Pons (tissue), 1 donor: Measurements from ENCODE around the gene APBB2.
A peak's percentile ranks its signal among the peaks of the same experiment; 100 is the strongest.
"Not testable (repeated sequence)": the region's sequence is repeated elsewhere in the genome, so short reads cannot be mapped to it uniquely, and the experiment has no call there.

Source experiments
- DNase-seq: peaks from one replicate; pipeline ENCODE4 v3.0.0-alpha.2; 2016; ENCODE audit warnings: low spot score

APBB2 gene

GRCh38 chr4:41060352-41061334 is 153.7 kb downstream of the APBB2 start:
- peak; percentile 51 for DNase-seq

DNA sequence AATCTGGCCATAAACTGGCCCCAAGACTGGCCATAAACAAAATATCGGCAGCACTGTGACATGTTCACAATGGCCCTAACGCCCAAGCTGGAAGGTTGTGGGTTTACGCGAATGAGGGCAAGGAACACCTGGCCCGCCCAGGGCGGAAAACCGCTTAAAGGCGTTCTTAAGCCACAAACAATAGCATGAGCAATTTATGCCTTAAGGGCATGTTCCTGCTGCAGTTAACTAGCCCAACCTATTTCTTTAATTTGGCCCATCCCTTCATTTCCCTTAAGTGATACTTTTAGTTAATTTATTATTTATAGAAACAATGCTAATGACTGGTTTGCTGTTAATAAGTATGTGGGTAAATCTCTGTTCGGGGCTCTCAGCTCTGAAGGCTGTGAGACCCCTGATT is 154.9 kb downstream of the APBB2 start:
- DNase-seq, result not testable (repeated sequence)

DNA sequence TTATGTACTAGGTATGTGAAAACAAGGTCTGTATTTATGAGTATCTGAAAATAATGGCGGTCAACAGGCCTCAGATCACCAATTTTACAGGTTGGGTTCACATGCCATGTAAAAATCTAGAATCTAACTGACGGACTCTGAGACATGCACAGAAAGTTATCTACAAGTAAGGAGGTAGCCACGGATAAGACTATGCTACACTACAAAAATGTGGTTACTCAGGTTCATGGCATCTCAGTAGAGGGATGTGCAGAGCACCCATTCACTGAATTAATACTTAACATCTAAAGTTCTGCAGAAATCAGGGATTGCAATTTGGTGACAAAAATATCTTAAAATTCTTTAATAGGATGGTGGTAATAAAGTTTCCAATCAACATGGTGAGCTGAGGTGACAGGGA is 155.9 kb downstream of the APBB2 start:
- DNase-seq, result no peak

- no peak for DNase-seq
Observed at GRCh38 chr4:41057467-41057866, 156.9 kb downstream of the APBB2 start.

GRCh38 chr4:41052287-41052686 is 162.1 kb downstream of the APBB2 start:
- DNase-seq, result no peak

- no peak for DNase-seq
Observed at GRCh38 chr4:41050880-41051775, 163.2 kb downstream of the APBB2 start.

DNA sequence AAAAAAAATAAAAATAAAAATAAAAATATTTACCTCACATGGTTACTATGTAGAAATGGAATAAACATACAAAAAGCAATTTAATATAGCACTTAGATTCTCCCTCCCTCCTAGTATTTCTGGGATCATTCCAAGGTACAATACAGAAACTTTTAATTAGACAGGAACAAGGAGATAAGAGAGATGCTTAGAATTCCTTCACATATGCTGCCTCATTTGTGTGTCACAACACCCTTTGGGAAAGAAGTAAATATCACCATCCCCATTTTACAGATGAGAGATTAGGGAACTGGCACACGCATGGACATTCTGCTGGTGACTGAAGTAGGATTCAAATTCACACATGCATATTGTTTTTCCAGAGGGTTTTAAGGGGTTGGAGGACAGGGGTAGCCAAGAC is 164.2 kb downstream of the APBB2 start:
- DNase-seq, result no peak

DNA sequence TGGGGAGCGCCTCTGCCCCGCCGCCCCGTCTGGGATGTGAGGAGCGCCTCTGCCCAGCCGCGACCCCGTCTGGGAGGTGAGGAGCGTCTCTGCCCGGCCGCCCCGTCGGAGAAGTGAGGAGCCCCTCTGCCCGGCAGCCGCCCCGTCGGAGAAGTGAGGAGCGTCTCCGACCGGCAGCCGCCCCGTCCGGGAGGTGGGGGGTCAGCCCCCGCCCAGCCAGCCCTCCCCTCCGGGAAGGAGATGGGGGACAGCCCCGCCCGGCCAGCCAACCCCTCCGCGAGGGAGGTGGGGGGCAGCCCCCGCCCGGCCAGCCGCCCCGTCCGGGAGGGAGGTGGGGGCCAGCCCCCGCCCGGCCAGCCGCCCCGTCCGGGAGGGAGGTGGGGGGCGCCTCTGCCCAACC is 165.2 kb downstream of the APBB2 start:
- not testable (repeated sequence) for DNase-seq

- no peak for DNase-seq
Observed at GRCh38 chr4:41044791-41045190, 169.6 kb downstream of the APBB2 start.

- DNase-seq, result no peak
Observed at GRCh38 chr4:41044165-41044564, 170.2 kb downstream of the APBB2 start.

DNA sequence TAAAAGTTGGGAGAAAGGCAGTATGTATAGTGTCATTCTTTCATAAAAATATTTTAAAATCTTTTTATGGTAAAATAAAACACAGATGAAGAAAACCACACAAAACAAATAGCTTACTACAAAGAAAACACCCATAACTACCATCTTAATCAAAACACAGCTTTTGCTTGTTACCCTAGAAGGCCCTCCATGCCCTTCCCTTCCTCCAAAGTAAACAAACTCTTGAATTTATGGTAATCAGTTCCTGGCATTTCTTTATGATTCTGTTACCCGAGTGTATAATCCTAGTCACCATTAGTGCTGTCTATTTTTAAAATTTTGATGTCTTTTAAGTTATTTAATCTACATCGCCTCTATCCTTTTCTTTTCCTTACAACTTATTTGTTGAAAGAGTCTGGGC is 170.9 kb downstream of the APBB2 start:
- no peak for DNase-seq

DNA sequence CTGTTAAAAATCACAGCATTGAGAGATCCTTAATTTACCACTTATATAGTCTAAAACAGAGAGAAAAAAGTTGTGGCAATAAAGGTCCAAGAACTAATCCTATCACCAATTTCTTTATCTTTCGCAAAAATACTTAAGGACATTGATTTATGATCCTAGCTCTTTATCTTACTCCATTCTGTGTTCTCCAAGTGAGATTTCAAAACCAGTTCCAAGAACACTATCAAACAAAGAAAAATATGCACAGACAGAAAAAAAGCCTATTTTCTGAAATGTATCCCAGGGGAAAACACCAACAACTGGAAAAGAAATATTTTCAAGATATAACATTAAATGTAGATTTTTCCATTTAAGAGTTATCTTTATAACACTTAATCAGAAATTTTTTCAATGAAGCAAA is 172.8 kb downstream of the APBB2 start:
- no peak for DNase-seq

DNA sequence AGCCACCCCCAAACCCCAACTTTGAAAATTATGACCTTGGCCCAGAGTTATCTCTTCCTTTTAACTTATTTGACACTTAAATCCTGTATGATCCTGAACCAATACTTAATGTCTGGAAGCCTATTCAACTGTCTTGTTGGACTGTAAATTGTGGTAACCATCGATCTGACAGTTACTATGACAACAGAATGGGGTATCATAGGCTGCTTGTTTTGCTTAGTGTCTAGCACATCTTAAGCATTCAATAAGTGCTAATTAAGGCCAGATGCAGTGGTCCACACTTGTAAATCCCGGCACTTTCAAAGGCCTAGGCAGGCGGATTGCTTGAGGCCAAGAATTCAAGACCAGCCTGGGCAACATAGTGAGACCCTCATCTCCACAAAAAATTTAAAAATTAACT is 175.0 kb downstream of the APBB2 start:
- no peak for DNase-seq

DNA sequence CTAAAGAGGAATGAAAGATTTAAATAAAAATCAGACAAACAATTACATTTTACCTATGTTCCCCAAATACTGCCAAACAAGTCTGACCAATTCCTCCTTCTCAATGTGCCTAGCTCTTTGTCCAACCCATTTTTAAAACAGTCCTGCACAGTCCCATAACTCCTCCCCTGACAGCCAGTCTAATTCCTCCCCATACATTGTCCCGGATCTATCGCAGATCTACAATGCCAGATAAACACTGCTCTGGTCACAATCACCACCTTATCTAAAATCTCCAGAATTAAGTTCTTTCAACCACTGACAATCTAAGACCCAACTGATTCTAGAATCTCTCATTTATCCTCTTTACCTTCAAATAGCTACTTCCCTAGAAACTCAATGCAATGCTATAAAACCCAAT is 176.0 kb downstream of the APBB2 start:
- DNase-seq, result no peak

- no peak for DNase-seq
Observed at GRCh38 chr4:41029098-41029497, 185.2 kb downstream of the APBB2 start.

DNA sequence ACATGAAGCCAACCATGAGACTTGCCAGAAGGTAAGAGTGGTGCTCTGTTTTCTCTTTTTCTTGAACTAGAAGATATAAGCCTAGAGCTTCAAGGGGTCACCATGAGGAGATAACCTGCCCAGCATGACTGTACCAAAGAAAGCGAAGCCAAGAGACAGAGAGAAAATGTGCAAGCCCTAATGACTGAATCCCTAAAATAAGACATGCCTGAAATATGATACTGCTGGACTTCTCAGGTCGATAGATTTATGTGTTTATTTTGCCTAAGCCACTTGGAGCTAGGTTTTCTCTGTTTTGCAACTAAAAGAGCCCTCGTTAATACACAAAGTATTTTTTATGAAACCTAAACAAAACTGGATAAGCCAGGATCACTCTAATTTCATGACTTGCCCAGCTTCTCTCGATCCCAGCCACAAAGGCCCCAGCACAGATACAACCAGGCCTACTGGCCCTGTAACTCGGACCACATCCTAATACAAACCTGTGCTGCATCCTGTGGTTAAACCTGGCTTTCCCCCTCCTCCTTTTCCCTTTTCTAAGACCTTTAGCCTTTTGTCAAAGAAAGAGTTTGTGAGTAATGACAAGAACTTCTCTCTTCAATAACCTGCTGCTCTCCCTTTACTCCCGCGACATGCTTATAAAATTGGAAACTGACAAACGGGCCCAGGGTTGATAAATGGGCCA is 185.8 kb downstream of the APBB2 start:
- DNase-seq, result no peak

DNA sequence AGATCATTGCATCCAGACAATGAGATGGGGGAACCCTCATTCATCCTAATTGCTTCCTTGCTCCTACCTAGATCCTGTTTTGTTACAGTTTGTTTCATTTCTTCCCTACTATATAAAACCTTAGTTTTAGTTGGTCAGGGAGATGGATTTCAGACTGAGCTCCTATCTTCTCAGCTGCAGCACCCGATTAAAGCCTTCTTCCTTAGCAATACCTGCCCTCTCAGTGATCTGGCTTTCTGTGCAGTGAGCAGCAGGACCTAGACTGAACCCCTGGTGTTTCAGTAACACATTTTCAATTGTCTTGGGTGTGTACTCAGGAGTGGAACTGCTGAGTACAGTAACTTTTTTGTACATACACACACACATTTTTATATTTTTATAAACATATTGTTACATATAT is 187.4 kb downstream of the APBB2 start:
- no peak for DNase-seq

DNA sequence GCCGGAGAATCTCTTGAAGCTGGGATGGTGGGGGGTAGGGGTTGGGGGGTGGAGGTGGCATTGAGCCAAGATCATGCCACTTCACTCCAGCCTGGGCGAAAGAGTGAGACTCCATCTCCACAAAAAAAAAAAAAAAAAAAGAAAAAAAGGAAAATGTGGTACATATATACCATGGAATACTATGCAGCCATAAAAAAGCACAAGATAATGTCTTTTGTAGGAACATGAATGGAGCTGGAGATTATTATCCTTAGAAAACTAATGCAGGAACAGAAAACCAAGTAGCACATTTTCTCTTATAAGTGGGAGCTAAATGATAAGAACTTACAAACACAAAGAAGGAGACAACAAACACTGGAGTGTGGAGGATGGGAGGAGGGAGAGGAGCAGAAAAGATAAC is 188.5 kb downstream of the APBB2 start:
- DNase-seq, result no peak

DNA sequence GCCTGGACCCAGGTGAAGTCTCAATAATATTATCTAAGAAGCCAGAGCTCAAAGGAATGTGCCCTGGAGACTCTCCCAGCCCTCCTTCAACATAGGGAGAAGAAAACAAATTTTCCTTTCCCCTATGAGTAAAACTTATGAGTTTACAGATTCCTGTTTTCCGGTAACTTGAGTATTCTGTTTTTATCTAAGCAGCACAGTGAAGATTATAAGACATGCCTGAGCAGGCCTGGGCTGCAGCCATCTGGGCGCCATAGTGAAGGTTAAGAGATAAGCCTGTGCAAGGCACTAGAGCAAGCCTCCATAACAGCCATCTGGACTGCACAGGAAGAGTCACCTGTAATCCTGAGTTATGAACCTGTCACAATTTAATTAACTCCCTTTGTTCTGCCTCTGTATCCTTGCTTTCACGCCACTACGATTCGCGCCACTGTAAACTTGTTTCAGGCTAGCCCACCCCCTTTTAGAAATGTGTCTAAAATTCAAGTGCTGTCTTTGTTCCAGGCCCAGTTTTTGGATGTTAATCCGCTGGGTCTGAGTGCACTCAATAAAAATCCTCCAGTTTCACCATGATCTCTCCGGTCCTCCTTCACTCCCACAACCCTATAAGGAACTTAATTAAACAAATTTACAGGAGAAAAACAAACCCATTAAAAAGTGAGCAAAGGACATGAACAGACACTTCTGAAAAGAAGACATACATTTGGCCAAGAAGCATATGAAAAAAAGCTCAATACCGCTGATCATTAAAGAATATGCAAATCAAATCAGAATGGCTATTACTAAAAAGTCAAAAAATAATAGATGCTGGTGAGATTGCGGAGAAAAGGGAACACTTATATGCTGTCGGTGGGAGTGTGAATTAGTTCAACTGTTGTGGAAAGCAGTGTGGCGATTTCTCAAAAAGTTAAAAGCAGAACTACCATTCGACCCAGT is 189.5 kb downstream of the APBB2 start:
- no peak for DNase-seq

DNA sequence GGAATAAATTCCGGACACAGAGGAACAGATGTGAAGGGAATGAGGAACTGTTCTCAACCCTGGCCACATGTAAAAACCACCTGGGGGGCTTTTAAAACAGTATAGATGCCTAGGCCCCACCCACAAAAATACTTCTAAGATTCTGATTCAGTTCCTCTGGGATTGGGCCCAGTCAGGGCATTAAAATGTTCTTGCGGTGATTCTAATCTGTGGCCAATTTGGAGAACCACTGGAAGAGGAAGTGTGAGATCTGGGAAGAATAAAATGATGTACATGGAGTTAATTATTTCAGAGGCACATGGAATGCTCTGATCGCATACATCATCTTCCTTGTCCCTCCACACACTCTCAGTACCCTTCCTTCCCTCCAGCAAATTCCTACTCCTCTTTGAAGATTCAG is 192.2 kb downstream of the APBB2 start:
- DNase-seq, result no peak

- DNase-seq, result peak; percentile 37
Observed at GRCh38 chr4:41015016-41015675, 199.2 kb downstream of the APBB2 start.
